NCI-H345 (cell line): Measurements from ENCODE around the gene ZNF568.

Source experiments
- DNase-seq: peaks from one replicate; lab custom pipeline; 2025; lab: John Stamatoyannopoulos, UW

Gene ZNF568

GRCh38 chr19:36999313-36999712 lies 83.2 kb downstream of the ZNF568 start:
- DNase-seq = no peak

GRCh38 chr19:37007587-37008220 lies 91.6 kb downstream of the ZNF568 start:
- DNase-seq = peak; percentile 88

- no peak for DNase-seq
Observed at GRCh38 chr19:37009871-37010270, 93.7 kb downstream of the ZNF568 start.

- DNase-seq = no peak
Observed at GRCh38 chr19:37012093-37012745, 96.1 kb downstream of the ZNF568 start.

- no peak for DNase-seq
Observed at GRCh38 chr19:37014456-37014855, 98.3 kb downstream of the ZNF568 start.

- no peak for DNase-seq
Observed at GRCh38 chr19:37045140-37045539, 129.0 kb downstream of the ZNF568 start.
